Astrocyte of the hippocampus (primary cell): ENCODE measurements around the gene SATB1.
"Not testable (repeated sequence)": the region's sequence is repeated elsewhere in the genome, so short reads cannot be mapped to it uniquely, and the experiment has no call there.

Experiments used
- DNase-seq: peaks from one replicate; pipeline ENCODE4 v3.0.0; 2011; ENCODE audit warnings: low read depth, low spot score

The SATB1 gene

DNA sequence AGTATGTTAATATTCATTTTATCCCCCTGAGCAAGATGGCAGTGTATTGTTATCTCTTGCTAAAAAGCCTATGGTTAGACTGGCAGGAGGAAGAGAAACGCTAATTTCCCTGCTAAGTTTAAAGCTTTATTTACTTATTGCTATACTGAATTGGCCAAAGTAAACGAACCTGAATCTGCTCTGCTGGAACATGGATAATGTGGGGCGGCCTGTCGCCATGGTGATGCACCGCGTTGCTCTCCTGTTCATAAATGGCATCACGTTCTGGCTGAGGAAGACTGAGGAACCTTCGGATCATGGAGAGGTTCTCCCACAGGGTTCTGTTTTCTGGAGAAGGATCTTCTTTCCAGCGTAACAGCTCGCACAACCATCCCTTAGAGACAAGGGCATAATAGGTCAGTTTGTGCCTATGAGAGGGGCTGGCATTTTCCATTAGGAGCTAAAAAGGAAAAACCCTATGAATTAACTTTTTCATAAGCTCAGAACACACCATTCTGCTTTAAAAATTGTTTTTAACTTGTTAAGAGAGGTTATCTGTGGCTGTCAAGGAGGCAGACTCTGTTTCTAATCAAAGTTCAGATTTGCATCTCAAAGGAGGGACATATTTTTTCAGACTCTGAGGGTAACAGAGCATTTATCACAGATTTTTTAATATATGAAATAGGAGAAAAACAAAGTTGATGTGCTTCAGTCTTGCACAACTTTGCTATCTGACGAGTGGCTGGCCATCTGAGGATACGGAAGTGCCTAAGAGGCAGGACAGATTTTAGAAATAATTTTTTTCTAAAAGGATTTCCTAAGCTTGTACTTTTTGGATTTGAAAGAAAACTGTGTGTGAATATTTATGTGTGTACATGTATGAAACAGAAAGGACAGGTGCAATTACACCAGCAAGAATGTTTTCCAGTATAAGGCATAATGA is 73.1 kb downstream of the SATB1 start:
- peak; percentile 58 for DNase-seq

DNA sequence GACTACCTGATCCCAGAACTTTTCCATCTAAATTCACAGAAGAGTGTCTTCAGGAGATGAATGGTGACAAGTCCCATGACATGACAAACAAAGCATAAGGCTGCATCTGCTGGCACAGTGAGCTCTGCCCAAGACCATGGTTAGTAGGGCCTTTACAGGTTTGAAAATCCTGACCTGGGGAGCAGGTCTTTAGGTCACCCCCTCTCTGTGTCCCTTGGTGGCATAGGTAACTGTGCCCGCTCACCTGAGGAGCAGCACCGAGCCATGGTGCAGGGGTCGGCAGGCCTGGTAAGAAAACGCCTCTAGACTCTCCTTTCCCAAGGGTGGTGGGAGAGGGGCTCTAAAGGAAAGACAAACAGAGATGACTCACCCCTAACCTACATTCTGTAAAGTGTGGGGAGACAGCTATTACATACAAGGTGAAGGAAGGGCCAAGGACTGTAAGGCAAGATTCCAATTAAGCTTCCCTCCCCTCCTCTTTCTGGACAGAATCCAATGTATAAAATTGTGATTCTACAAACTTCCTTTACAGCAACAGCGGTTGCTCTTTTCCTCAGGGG is 74.0 kb downstream of the SATB1 start:
- DNase-seq = no peak

- no peak for DNase-seq
These were observed 75.8 kb downstream of the SATB1 start for GRCh38 chr3:18349197-18349798.

DNA sequence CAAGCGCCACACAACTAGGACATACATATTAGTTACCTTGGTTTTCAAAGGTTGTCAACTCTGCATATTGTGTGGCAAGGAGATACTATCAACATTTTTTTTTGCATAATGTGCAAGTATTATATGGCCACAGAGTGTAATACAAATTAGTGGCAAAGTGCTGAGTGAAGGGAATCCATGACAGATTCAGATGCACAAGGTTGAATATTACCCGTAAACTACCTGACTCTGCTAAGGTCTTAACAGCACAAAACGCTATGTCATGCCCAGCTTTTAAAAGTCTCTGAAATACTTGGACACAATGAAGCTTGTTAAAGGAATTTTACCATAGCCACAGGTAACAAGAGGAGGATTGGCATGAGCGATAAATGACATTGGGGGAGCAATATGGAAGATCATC is 79.0 kb downstream of the SATB1 start:
- no peak for DNase-seq

DNA sequence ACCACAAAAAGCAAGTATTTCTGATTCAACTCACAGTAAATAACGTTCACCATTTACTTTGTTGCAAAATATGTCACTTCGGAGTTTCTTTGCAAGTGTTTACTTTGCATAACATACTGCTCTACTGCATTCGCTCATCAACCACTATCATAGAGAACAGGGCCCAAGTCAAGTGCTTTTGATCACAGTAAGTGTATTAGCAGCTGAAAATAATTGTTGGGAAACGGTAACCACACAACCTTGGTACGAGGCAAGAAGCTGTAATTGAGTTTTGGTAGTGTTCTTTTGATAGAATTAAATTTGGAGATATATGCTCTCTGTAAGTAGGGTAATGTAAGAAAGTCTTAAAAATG is 80.1 kb downstream of the SATB1 start:
- DNase-seq = no peak

- DNase-seq = no peak
These were observed 80.7 kb downstream of the SATB1 start for GRCh38 chr3:18344306-18345014.

DNA sequence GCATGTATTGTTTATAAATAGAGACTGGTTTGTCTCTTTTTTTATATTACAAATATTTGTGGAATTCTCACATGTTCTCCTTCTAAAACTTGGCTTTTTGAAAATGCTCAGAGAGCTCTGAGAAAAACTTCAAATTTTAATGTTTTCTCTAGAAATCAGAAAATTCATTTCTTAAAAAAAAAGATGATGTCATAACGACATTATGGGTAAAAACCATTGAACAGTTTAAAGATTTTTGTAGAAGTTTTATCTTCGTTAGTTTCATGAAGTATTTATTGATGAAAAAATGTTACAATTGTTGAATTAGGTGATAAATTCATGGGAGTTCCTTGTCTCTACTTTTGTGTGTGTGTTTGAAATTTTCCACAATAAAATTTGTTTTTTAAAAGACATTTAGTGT is 81.3 kb downstream of the SATB1 start:
- DNase-seq = no peak

DNA sequence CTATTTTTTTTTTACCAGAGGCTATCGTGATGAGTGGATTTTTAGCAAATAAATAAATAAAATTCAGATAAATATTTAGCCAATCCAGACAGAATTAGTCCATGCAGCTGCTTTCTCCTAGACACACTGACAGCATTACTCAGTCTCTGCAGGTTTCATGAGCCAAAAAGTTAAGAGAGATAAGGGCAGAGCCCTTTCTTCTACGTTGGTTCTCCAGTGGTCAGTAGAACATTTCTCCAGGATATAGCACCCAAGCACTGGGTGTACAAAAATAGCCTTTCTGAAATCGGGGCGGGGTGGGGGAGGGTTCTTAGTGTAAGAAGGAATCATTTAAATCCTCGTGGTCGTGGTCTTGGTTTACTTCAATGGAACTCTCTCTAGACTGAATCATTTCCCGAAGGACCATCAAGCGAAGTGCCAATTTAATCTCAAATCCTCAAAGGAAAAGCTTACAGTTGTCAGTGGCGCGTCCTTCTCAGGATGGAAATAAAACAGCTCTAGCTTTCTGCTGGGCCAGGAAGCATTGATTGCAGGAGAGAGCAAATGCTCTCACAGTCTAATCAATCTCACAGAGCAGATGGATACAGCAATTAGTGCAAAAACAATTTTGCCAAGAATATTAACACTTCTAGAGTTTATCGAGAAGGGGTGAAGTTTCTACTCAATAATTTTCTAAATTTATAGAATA is 86.2 kb downstream of the SATB1 start:
- DNase-seq = no peak

DNA sequence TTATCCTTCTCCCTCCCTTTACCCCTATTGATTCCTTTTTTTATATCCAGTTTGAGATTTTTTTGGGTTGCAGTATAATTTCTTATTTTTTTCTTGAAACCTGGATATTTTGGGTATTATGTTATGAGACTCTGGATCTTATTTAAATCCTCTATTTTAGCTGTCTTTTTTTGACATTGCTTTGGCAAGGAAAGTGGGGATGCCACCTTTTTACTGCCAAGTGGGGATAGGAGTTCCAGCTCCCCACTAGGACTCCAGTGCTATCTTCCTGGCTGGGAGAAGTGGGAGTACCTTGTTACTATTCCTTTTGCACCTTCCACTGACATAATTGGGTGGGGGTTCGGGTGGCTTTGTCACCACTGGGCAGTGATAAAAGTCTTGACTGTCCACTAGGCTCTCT is 87.9 kb downstream of the SATB1 start:
- no peak for DNase-seq

GRCh38 chr3:18334837-18335601 is 90.1 kb downstream of the SATB1 start:
- no peak for DNase-seq

DNA sequence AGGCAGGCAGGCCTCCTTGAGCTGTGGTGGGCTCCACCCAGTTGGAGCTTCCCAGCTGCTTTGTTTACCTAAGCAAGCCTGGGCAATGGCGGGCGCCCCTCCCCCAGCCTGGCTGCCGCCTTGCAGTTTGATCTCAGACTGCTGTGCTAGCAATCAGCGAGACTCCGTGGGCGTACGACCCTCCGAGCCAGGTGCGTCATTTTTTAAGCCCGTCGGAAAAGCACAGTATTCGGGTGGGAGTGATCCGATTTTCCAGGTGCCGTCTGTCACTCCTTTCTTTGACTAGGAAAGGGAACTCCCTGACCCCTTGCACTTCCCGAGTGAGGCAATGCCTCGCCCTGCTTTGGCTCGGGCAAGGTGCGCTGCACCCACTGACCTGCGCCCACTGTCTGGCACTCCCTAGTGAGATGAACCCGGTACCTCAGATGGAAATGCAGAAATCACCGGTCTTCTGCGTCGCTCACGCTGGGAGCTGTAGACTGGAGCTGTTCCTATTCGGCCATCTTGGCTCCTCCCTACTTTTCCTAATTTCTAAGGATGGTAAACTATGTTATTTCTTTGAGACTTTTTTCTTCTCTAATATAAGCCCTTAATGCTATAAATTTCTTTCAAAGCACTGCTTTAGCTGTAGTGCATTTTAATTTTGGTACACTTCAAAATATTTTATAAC is 94.2 kb downstream of the SATB1 start:
- DNase-seq = not testable (repeated sequence)

- no peak for DNase-seq
These were observed 117.0 kb downstream of the SATB1 start for GRCh38 chr3:18308096-18308650.

GRCh38 chr3:18307529-18307928 is 117.6 kb downstream of the SATB1 start:
- no peak for DNase-seq

DNA sequence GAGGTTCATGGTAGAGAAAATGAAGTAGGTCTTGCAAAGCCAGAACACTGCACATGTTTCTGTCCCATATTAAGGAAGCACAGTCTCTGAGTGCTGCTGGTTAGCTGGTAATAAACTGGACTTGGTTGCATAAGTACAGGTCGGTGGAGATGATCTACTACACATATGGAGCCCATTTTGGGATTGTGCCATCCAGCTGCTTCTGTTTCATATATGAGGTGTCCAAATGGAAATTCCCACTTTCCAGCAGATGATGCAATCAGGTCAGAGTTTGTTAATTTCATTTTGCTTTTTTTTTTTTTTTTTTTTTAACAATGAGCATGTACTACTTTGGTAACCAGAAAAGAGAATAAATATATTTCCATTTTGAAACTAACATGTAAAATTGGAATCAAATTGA is 122.6 kb downstream of the SATB1 start:
- no peak for DNase-seq

DNA sequence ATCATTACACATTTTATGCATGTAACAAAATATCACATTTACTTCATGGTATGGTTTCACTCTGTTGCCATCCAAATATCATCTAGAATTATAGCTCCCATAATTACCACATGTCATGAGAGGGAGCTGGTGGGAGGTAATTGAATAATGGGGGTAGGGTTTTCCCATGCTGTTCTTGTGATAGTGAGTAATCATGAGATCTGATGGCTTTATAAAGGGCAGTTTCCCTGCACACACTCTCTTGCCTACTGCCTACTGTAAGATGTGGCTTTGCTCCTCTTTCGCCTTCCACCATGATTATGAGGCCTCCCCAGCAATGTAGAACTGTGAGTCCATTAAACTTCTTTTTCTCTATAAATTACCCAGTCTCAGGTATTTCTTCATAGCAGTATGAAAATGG is 123.4 kb downstream of the SATB1 start:
- DNase-seq = no peak

- DNase-seq = no peak
These were observed 124.2 kb downstream of the SATB1 start for GRCh38 chr3:18300916-18301315.

GRCh38 chr3:18297126-18297525 is 128.0 kb downstream of the SATB1 start:
- no peak for DNase-seq
